WTC11 (cell line): ENCODE measurements around the gene ZNF324B.

ENCODE experiments used
- FOXP1 ChIP-seq: sonication (generic); formaldehyde crosslinking; IDR thresholded peaks from 2 replicates; pipeline ENCODE4 v1.8.0; 2022; ENCODE audit warnings: missing genetic modification reagents, mild to moderate bottlenecking, moderate library complexity, borderline replicate concordance
- NR3C1 ChIP-seq: sonication (generic); formaldehyde crosslinking; conservative IDR thresholded peaks from 2 replicates; pipeline ENCODE4 v1.8.1; 2023; ENCODE audit warnings: low read depth, mild to moderate bottlenecking, missing genetic modification reagents
- ZNF396 ChIP-seq: fragments of 250-450 bp; sonication (Bioruptor Pico); IDR thresholded peaks from 2 replicates; pipeline ENCODE4 v1.8.0; 2021; ENCODE audit warnings: mild to moderate bottlenecking, moderate library complexity, borderline replicate concordance
- TF ChIP-seq, protein P1 (sequence below): fragments of 200-600 bp; IDR thresholded peaks from 2 replicates; pipeline ENCODE4 v1.8.0; 2022; ENCODE audit warnings: antibody characterized with exemption
- TF ChIP-seq, protein P2 (sequence below): fragments of 250-450 bp; sonication (Bioruptor Pico); IDR thresholded peaks from 2 replicates; pipeline ENCODE4 v1.9.0; 2021; ENCODE audit warnings: mild to moderate bottlenecking, borderline replicate concordance
- TF ChIP-seq, protein P3 (sequence below): sonication (generic); formaldehyde crosslinking; IDR thresholded peaks from 2 replicates; pipeline ENCODE4 v1.8.0; 2023; ENCODE audit warnings: mild to moderate bottlenecking, missing genetic modification reagents
- TF ChIP-seq, protein P4 (sequence below): sonication (generic); formaldehyde crosslinking; IDR thresholded peaks from 2 replicates; pipeline ENCODE4 v1.8.0; 2023; ENCODE audit warnings: missing genetic modification reagents, mild to moderate bottlenecking, borderline replicate concordance
- TF ChIP-seq, protein P5 (sequence below): sonication (generic); formaldehyde crosslinking; IDR thresholded peaks from 2 replicates; pipeline ENCODE4 v1.8.1; 2022; ENCODE audit warnings: low read depth, missing genetic modification reagents, borderline replicate concordance
- TF ChIP-seq, protein P6 (sequence below): sonication (generic); formaldehyde crosslinking; IDR thresholded peaks from 2 replicates; pipeline ENCODE4 v1.8.1; 2023; ENCODE audit warnings: mild to moderate bottlenecking, missing genetic modification reagents, moderate library complexity

DNA sequence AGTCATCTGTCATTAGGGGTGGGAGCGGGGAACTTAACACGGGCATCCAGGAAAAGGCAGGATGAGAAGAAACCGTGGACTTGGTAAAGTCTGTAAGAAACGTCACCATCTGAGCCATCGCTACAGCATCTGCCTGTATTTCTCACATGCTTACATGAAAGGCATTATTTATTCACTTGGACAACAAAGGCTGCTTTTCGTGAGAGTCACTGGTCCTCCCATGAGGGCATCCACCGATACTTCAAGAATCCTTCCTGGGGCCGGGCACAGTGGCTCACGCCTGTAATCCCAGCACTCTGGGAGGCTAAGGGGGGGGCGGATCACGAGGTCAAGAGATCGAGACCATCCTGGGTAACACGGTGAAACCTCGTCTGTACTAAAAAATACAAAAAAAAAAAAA is 40.8 kb downstream of the ZNF324B start:
- TF ChIP-seq, protein P1, sequence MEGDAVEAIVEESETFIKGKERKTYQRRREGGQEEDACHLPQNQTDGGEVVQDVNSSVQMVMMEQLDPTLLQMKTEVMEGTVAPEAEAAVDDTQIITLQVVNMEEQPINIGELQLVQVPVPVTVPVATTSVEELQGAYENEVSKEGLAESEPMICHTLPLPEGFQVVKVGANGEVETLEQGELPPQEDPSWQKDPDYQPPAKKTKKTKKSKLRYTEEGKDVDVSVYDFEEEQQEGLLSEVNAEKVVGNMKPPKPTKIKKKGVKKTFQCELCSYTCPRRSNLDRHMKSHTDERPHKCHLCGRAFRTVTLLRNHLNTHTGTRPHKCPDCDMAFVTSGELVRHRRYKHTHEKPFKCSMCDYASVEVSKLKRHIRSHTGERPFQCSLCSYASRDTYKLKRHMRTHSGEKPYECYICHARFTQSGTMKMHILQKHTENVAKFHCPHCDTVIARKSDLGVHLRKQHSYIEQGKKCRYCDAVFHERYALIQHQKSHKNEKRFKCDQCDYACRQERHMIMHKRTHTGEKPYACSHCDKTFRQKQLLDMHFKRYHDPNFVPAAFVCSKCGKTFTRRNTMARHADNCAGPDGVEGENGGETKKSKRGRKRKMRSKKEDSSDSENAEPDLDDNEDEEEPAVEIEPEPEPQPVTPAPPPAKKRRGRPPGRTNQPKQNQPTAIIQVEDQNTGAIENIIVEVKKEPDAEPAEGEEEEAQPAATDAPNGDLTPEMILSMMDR: no peak
- no peak for TF ChIP-seq NR3C1 (CRISPR knock-in tag)
- TF ChIP-seq, protein P2, sequence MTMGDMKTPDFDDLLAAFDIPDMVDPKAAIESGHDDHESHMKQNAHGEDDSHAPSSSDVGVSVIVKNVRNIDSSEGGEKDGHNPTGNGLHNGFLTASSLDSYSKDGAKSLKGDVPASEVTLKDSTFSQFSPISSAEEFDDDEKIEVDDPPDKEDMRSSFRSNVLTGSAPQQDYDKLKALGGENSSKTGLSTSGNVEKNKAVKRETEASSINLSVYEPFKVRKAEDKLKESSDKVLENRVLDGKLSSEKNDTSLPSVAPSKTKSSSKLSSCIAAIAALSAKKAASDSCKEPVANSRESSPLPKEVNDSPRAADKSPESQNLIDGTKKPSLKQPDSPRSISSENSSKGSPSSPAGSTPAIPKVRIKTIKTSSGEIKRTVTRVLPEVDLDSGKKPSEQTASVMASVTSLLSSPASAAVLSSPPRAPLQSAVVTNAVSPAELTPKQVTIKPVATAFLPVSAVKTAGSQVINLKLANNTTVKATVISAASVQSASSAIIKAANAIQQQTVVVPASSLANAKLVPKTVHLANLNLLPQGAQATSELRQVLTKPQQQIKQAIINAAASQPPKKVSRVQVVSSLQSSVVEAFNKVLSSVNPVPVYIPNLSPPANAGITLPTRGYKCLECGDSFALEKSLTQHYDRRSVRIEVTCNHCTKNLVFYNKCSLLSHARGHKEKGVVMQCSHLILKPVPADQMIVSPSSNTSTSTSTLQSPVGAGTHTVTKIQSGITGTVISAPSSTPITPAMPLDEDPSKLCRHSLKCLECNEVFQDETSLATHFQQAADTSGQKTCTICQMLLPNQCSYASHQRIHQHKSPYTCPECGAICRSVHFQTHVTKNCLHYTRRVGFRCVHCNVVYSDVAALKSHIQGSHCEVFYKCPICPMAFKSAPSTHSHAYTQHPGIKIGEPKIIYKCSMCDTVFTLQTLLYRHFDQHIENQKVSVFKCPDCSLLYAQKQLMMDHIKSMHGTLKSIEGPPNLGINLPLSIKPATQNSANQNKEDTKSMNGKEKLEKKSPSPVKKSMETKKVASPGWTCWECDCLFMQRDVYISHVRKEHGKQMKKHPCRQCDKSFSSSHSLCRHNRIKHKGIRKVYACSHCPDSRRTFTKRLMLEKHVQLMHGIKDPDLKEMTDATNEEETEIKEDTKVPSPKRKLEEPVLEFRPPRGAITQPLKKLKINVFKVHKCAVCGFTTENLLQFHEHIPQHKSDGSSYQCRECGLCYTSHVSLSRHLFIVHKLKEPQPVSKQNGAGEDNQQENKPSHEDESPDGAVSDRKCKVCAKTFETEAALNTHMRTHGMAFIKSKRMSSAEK (CRISPR knock-in tag): no peak
- TF ChIP-seq, protein P3, sequence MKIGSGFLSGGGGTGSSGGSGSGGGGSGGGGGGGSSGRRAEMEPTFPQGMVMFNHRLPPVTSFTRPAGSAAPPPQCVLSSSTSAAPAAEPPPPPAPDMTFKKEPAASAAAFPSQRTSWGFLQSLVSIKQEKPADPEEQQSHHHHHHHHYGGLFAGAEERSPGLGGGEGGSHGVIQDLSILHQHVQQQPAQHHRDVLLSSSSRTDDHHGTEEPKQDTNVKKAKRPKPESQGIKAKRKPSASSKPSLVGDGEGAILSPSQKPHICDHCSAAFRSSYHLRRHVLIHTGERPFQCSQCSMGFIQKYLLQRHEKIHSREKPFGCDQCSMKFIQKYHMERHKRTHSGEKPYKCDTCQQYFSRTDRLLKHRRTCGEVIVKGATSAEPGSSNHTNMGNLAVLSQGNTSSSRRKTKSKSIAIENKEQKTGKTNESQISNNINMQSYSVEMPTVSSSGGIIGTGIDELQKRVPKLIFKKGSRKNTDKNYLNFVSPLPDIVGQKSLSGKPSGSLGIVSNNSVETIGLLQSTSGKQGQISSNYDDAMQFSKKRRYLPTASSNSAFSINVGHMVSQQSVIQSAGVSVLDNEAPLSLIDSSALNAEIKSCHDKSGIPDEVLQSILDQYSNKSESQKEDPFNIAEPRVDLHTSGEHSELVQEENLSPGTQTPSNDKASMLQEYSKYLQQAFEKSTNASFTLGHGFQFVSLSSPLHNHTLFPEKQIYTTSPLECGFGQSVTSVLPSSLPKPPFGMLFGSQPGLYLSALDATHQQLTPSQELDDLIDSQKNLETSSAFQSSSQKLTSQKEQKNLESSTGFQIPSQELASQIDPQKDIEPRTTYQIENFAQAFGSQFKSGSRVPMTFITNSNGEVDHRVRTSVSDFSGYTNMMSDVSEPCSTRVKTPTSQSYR (CRISPR knock-in tag): no peak
- TF ChIP-seq, protein P4, sequence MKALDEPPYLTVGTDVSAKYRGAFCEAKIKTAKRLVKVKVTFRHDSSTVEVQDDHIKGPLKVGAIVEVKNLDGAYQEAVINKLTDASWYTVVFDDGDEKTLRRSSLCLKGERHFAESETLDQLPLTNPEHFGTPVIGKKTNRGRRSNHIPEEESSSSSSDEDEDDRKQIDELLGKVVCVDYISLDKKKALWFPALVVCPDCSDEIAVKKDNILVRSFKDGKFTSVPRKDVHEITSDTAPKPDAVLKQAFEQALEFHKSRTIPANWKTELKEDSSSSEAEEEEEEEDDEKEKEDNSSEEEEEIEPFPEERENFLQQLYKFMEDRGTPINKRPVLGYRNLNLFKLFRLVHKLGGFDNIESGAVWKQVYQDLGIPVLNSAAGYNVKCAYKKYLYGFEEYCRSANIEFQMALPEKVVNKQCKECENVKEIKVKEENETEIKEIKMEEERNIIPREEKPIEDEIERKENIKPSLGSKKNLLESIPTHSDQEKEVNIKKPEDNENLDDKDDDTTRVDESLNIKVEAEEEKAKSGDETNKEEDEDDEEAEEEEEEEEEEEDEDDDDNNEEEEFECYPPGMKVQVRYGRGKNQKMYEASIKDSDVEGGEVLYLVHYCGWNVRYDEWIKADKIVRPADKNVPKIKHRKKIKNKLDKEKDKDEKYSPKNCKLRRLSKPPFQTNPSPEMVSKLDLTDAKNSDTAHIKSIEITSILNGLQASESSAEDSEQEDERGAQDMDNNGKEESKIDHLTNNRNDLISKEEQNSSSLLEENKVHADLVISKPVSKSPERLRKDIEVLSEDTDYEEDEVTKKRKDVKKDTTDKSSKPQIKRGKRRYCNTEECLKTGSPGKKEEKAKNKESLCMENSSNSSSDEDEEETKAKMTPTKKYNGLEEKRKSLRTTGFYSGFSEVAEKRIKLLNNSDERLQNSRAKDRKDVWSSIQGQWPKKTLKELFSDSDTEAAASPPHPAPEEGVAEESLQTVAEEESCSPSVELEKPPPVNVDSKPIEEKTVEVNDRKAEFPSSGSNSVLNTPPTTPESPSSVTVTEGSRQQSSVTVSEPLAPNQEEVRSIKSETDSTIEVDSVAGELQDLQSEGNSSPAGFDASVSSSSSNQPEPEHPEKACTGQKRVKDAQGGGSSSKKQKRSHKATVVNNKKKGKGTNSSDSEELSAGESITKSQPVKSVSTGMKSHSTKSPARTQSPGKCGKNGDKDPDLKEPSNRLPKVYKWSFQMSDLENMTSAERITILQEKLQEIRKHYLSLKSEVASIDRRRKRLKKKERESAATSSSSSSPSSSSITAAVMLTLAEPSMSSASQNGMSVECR: no peak
- TF ChIP-seq, protein P5, sequence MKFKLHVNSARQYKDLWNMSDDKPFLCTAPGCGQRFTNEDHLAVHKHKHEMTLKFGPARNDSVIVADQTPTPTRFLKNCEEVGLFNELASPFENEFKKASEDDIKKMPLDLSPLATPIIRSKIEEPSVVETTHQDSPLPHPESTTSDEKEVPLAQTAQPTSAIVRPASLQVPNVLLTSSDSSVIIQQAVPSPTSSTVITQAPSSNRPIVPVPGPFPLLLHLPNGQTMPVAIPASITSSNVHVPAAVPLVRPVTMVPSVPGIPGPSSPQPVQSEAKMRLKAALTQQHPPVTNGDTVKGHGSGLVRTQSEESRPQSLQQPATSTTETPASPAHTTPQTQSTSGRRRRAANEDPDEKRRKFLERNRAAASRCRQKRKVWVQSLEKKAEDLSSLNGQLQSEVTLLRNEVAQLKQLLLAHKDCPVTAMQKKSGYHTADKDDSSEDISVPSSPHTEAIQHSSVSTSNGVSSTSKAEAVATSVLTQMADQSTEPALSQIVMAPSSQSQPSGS: no peak
- TF ChIP-seq ZNF396 (CRISPR knock-in tag): no peak
- TF ChIP-seq, protein P6, sequence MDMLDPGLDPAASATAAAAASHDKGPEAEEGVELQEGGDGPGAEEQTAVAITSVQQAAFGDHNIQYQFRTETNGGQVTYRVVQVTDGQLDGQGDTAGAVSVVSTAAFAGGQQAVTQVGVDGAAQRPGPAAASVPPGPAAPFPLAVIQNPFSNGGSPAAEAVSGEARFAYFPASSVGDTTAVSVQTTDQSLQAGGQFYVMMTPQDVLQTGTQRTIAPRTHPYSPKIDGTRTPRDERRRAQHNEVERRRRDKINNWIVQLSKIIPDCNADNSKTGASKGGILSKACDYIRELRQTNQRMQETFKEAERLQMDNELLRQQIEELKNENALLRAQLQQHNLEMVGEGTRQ (CRISPR knock-in tag): no peak
- no peak for TF ChIP-seq FOXP1 (CRISPR knock-in tag)
